ENCODE results near the gene NID1.

NID1 gene

GRCh38 chr1:235955777-235956176 is 109.1 kb downstream of the NID1 start:
- DNase-seq (ENCODE audit: low spot score): no peak

GRCh38 chr1:235954306-235955283 is 110.3 kb downstream of the NID1 start:
- no peak for DNase-seq (ENCODE audit: low spot score)

GRCh38 chr1:235953801-235954200 is 111.1 kb downstream of the NID1 start:
- no peak for DNase-seq (ENCODE audit: low spot score)

- DNase-seq (ENCODE audit: low spot score): no peak
These were observed 111.8 kb downstream of the NID1 start for GRCh38 chr1:235952950-235953615.

GRCh38 chr1:235951661-235952060 is 113.2 kb downstream of the NID1 start:
- DNase-seq (ENCODE audit: low spot score): no peak

- DNase-seq (ENCODE audit: low spot score): no peak
These were observed 114.6 kb downstream of the NID1 start for GRCh38 chr1:235950318-235950717.

- no peak for DNase-seq (ENCODE audit: low spot score)
These were observed 116.0 kb downstream of the NID1 start for GRCh38 chr1:235948774-235949427.

- no peak for DNase-seq (ENCODE audit: low spot score)
These were observed 116.9 kb downstream of the NID1 start for GRCh38 chr1:235947989-235948388.

GRCh38 chr1:235946571-235946981 is 118.3 kb downstream of the NID1 start:
- no peak for DNase-seq (ENCODE audit: low spot score)

GRCh38 chr1:235945775-235946570 is 118.9 kb downstream of the NID1 start:
- no peak for DNase-seq (ENCODE audit: low spot score)

GRCh38 chr1:235943581-235944114 is 121.2 kb downstream of the NID1 start:
- DNase-seq (ENCODE audit: low spot score): no peak

- no peak for DNase-seq (ENCODE audit: low spot score)
These were observed 121.8 kb downstream of the NID1 start for GRCh38 chr1:235942979-235943575.

GRCh38 chr1:235942625-235942934 is 122.3 kb downstream of the NID1 start:
- DNase-seq (ENCODE audit: low spot score): no peak

- DNase-seq (ENCODE audit: low spot score): no peak
These were observed 122.8 kb downstream of the NID1 start for GRCh38 chr1:235941876-235942624.

- DNase-seq (ENCODE audit: low spot score): no peak
These were observed 124.6 kb downstream of the NID1 start for GRCh38 chr1:235940285-235940684.

GRCh38 chr1:235939480-235939775 is 125.5 kb downstream of the NID1 start:
- DNase-seq (ENCODE audit: low spot score): no peak

GRCh38 chr1:235938709-235939479 is 126.0 kb downstream of the NID1 start:
- DNase-seq (ENCODE audit: low spot score): no peak

- DNase-seq (ENCODE audit: low spot score): no peak
These were observed 127.8 kb downstream of the NID1 start for GRCh38 chr1:235937123-235937522.

GRCh38 chr1:235935235-235936225 is 129.4 kb downstream of the NID1 start:
- DNase-seq (ENCODE audit: low spot score): no peak
